PC-9 (cell line): ENCODE data around the gene PRSS1.

Experiments used
- EZH2 ChIP-seq: fragments of 200-600 bp; sonication (generic); IDR thresholded peaks from 2 replicates; pipeline ENCODE4 v1.8.0; 2017; ENCODE audit warnings: antibody characterized with exemption, low read depth
- TF ChIP-seq, protein P1 (sequence below): fragments of 200-600 bp; sonication (generic); conservative IDR thresholded peaks from 2 replicates; pipeline ENCODE4 v1.6.1; 2017; ENCODE audit warnings: mixed run types, antibody characterized with exemption, mild to moderate bottlenecking, moderate library complexity

DNA sequence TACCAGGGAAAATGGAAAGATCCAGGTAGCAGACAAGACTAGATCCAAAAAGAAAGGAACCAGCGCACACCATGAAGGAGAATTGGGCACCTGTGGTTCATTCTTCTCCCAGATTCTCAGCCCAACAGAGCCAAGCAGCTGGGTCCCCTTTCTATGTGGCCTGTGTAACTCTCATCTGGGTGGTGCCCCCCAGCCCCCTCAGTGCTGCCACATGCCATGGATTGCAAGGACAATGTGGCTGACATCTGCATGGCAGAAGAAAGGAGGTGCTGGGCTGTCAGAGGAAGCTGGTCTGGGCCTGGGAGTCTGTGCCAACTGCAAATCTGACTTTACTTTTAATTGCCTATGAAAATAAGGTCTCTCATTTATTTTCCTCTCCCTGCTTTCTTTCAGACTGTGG is 42.9 kb downstream of the PRSS1 start:
- TF ChIP-seq, protein P1, sequence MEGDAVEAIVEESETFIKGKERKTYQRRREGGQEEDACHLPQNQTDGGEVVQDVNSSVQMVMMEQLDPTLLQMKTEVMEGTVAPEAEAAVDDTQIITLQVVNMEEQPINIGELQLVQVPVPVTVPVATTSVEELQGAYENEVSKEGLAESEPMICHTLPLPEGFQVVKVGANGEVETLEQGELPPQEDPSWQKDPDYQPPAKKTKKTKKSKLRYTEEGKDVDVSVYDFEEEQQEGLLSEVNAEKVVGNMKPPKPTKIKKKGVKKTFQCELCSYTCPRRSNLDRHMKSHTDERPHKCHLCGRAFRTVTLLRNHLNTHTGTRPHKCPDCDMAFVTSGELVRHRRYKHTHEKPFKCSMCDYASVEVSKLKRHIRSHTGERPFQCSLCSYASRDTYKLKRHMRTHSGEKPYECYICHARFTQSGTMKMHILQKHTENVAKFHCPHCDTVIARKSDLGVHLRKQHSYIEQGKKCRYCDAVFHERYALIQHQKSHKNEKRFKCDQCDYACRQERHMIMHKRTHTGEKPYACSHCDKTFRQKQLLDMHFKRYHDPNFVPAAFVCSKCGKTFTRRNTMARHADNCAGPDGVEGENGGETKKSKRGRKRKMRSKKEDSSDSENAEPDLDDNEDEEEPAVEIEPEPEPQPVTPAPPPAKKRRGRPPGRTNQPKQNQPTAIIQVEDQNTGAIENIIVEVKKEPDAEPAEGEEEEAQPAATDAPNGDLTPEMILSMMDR, result no peak
- no peak for TF ChIP-seq EZH2
